Endothelial cell of hepatic sinusoid (primary cell): ENCODE results near the gene ARL6IP6.

Experiments used
- in situ Hi-C: cut with HindIII; loops from 2 replicates; pipeline ENCODE4 v1.10.0; 2017; ENCODE audit warnings: low sequenced_read_pairs

The ARL6IP6 gene

DNA sequence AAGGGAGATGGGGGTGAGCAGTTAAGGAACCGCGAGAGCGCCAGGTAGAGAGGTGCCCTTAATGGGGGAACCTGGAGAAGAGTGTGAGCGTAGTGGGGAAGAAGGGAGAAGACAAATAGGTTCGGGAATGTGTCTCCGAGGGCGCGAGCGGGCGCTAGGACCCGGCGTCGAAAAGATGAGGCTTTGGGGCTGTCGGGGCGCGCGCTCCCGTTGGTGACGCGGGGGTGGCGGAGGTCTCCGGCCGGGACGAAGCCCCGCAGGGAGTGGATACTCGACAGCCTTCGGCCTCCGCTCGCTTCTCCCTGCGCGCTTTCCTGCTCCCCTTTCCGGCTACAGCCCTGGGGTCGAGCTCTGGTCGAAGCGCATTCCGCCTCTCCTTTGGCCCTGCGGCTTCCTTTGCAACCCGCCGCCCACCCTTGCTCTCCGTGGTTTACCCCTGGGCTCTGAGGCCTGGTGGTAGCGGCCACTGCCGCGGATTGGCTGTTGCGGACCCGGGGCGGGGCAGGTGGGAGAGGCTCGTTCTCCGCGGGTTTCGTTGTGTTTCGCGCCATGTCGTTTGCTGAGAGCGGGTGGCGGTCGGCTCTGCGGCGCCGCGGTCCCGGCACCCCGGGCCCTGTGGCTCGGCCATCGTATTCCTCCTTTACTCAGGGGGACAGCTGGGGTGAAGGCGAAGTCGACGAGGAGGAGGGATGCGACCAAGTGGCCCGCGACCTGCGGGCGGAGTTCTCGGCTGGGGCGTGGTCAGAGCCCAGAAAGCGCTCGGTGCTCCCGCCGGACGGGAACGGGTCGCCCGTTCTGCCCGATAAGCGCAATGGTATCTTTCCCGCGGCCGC is at the start of gene ARL6IP6:
ARL6IP6 (plus strand) TSS at position 545 of the 833 bp plus-strand sequence; CDS start at position 550, 5 bp downstream.
- in situ Hi-C loops = no loop called here

DNA sequence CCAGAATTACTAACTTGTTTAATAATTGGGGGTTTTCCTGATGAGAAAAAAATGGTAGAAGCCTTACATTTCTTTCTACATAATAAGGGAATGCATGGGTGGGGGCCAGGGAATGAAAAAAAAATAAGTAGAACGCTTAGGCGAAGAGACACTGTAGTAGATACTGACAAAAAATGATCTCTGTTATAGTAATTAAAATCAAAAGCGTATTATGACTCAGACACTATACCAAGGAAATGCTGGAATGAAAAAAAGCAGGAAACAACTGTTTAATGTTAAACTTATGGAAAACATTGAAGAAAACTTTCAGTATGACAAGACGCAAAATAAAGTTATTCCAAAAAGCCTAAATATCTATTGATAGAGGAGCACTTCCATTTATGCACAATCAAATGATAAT is 44.1 kb upstream of the ARL6IP6 start:
- in situ Hi-C loops = no loop called here

DNA sequence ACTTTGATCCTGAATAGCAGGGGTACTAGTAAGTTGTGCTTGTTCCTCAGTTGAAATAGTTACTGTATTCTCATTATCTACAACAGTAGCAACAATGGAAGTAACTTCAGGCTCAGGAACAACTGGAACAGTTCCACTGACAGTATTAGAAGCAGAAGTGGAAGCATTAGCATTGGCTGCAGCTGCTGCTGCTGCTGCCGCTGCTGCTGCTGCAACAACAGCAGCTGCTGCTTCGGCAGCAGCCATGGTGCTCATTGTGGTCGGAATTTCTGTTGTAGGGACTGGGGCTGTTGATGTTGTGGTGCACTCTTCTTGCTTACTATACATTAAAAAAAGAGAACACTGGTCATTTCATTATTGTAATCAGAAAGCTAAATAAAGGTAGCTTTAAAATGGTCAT is 42.0 kb upstream of the ARL6IP6 start:
- in situ Hi-C loops = no loop called here

DNA sequence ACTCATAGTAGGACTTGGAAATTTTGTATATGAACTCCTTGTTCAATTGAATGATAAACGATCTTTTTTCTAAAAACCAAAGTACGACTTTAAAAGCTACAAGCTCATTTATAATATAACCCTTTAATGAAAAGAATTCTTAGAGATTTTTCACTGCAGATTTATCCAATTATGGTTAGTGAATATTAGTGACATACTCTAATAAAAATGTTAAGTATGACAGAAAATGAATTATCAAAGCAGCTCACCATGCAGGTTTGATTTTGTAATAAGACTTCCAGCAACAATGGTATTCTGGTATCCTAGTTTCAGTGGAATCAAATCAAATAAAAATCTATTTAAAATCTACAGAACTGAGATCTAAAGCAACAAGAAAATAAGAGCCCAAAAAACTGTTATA is 39.6 kb upstream of the ARL6IP6 start:
- in situ Hi-C loops = no loop called here

DNA sequence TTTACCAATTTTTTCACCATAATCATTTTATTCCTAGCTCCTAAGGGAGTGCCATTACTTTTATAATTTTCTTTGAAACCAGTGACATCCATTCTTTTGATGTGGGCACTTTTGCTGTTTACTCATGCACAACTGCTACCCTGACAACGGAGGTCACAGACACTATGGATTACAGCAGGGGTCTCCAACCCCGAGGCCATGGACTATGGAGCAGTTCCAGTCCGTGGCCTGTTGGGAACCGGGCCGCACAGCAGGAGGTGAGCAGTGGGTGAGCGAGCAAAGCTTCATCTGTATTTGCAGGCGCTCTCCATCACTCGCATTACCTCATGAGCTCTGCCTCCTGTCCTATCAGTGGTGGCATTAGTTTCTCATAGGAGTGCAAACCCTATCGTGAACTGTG is 35.8 kb upstream of the ARL6IP6 start:
- in situ Hi-C loops = no loop called here

DNA sequence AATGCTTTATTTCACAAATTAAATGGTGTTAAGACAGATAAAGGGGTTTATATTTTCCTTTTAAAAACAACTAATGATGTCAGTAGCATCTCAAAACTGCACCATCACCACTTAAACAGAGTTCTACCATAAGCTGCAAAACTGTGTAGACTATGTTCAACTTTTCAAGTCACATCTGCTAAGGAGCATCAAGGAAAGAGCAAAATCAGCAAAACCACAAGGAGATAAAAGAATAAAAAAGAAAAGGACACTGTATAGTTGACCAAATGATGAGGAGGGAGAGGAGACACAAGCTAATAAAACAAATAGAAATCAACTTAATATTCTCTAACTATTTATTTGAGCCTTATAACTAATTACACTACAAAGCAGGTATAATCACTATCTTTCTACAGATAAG is 35.0 kb upstream of the ARL6IP6 start:
- in situ Hi-C loops = no loop called here

DNA sequence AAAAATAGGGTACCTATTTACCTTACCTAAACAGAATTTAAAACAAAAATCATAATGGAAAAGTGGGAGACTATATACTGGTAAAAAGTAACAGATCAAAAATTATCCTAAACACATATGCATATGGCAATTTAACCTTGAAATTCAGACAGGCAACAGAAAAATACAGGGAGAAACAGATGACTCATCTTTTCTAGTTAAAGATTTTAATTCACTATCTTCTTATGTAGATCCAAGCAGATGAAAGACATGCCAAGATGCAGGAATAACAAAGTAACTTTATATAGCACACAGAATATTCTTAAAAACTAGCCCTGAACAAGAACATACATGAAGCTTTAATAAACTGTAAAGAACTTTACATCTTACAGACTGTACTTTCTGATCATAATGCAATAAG is 32.1 kb upstream of the ARL6IP6 start:
- in situ Hi-C loops = no loop called here

DNA sequence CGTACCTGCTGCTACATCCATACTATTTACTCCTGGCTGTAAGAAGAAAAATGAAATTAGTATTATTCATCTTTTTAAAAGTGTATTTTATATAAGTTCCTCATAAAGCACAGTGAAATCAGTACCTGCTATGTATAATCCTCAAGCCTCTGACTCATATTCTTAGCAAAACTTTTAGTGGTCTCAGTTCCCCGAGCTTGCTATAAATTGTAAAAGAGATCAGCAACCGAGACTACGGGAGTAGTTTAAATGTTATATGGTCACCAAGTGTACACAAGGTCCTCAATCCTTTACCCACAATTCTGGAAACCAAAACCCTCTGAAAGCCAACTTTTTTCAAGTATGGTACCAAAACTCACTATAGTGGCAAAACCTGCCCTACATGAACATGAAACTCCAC is 25.4 kb upstream of the ARL6IP6 start:
- in situ Hi-C loops = no loop called here

DNA sequence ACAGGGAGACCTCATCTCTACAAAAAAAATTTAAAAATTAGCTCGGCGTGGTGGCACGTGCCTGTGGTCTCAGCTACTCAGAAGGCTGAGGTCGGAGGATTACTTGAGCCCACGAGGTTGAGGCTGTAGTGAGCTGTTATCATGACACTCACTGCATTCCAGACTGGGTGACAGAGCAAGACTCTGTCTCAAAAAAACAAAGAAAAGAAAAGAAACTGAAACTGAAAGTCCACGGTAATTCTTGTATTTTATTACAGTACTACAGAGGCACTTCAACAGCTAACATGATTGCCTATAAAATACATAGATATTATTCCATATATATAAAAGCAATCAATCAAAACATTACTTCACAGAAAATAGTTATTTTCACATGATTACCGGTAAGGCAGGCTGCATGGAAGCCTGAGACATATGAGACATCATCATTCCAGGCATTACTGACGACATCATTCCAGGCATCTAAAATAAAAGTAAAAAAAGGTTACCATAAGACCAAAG is 24.2 kb upstream of the ARL6IP6 start:
- in situ Hi-C loops = no loop called here

DNA sequence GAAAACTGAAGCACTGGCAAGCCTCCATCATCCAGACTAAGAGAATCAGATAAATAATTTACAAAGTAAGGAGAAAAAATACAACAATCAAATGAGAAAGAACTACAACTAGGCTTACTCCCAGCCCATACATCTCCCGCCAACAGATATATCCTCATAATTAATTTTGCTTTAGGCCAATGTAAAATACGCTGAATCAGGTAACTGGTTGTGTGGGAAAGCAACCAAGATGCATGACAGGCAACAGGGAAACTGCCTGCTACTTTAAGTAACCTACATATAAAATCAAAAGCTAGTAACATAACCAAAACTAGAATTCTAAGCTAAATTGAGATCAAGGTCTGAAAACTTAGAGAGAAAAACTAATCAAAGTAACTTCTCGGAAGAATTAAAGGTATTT is 22.7 kb upstream of the ARL6IP6 start:
- in situ Hi-C loops = no loop called here

DNA sequence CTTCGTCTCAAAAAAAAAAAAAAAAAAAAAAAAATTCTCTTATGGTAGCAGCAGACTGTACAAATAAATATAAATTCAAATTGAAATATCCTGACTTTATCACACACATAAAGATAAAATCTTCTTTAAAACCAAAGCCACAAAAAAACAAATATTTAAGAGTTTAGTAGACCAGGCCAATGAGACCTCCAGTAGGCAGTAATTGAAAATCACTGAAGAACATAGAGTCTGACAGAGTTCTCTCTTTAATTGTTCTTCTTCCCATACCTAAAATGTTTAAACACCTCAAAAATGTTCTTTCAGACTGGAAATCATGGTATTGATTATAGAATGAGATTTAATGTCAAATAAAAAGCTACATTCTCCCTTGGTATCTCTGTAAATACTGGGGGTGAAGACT is 21.9 kb upstream of the ARL6IP6 start:
- in situ Hi-C loops = no loop called here

DNA sequence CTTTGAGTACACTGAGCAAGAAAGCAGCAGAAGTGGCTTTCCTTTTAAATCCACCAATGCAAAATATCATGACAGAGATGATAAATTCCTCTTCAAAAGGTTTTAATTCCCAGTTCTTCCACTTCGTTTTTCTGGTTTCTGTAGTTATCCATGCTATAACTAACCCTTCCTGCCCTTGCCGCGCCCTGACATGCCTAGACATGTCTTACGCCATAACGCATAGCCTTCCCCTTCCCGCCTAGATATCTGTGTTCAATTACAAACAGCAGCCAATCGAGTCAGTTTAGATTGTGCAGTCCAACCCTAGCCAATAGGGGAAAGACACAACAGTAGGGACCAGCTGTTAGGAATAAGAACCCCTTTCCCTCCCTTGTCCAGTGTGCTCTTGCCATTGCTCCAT is 17.2 kb upstream of the ARL6IP6 start:
- in situ Hi-C loops = no loop called here

DNA sequence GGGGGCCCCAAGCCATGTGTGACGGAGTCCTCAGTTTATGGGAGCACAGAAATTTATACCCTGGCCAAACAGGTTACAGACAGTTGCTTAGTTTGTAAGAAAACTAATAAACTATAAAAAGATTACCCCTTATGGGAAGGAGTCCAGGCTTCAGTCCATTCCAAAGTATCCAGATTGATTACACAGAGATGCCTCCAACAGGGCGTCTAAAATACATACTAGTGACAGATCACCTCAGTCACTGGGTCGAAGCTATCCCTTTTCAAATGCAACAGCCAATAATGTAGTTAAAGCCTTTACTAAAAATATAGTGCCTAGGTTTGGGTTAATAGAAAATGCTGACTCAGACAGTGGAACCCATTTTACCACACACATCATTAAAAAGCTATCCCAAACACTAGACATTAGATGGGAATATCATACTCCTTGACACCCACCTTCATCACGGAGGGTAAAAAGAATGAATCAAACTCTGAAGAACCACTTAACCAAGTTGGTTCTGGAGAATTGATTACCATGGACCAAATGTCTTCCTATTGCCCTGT is 11.9 kb upstream of the ARL6IP6 start:
- in situ Hi-C loops = no loop called here

DNA sequence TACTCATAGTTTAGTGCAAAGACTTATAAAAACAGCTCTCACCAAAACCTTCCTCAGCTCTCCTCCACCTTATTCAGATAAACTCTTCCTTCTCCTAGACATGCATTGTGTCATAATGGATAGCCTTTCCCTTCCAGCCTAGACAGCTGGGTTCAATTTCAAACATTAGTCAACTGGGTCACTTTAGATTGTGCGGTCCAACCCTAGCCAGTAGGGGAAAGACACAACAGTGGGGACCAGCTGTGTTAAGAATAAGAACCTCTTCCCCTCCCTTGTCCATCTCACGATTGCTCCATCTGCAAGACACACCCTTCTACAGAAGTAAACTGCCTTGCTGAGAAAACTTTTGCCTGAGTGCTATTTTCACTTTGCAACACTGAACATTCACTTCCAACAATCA is 9.7 kb upstream of the ARL6IP6 start:
- in situ Hi-C loops = no loop called here

DNA sequence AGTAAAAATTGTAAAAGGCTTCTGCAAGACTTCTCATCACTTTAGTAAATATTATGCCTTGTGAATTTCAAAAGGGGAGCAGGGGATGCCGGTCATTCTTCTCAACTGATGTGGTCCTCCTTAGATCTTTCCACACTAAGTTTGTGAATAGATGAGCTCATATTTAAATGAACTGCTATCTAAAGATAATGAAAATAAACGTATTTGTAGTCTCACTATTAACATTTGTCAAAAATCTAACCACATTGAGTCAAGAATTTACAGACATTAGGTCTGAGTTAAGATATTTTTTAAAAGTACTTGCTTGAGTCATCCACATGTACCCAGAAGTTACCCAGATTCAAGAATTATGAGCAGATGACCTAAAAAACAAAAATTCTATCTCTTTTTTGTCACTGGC is 7.7 kb upstream of the ARL6IP6 start:
- in situ Hi-C loops = no loop called here

DNA sequence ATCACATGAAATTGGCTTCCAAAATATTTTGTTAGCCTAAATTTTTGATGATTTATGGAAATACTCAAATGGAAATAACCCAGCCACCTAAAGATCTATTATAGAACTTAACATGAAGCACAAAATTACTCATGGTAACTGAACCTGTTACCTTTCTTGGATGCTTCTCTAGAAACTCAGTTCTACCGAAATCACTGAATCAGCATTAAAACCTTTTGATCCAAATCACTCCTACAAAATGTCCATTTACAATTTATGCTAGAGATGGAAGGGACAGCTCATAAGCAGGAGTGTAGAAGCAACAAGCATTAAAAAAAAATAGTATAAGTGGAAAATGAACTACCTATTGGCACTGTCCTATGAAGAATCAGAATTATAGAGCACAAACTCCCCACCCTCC is 3.3 kb upstream of the ARL6IP6 start:
- in situ Hi-C loops = no loop called here

DNA sequence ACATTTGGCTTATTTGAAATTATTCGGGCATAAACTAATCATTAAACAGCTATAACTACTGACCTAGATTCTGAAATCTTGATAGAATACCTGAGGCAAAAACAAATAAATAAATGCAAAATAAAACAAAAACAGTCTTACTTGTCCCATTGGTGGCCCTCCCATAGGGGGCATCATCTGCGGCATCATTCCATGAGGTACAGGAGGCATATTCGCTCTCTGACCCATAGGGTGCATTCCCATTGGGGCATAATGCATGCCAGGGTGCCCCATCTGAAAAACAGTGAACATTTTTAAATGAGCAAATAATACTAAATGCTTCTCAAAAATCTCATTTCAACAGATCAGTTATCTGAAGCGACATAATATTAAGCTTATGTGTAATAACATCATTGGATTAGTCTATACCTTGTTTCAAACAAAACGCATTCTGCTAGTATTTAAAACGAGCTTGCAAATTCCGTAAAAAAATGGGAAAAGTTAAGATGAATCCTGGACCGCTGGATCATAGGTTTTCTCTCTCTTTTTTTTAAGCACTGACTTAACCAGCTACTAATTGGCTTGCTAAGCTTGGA is 2.5 kb upstream of the ARL6IP6 start:
- in situ Hi-C loops = no loop called here

DNA sequence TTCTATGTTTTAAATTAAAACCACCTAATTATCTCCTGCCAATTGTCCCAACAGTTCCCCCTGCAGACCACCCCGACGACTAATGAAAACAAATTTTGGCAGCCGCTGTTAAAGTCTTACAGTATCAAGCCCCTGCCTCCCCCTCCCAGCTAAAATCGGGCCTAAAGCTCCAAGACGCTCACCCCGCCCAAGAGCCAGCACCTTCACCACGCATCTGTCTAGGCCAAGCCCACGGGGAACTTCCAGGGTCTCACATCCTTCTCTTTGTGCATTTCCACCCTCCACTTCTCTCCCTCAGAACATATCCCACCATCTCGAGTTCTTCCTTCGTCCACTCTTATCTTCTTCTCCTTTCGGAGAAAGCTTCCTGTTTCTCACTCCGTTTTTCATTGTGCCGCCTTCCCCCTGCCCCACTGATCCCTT is 1.6 kb upstream of the ARL6IP6 start:
- in situ Hi-C loops = no loop called here

DNA sequence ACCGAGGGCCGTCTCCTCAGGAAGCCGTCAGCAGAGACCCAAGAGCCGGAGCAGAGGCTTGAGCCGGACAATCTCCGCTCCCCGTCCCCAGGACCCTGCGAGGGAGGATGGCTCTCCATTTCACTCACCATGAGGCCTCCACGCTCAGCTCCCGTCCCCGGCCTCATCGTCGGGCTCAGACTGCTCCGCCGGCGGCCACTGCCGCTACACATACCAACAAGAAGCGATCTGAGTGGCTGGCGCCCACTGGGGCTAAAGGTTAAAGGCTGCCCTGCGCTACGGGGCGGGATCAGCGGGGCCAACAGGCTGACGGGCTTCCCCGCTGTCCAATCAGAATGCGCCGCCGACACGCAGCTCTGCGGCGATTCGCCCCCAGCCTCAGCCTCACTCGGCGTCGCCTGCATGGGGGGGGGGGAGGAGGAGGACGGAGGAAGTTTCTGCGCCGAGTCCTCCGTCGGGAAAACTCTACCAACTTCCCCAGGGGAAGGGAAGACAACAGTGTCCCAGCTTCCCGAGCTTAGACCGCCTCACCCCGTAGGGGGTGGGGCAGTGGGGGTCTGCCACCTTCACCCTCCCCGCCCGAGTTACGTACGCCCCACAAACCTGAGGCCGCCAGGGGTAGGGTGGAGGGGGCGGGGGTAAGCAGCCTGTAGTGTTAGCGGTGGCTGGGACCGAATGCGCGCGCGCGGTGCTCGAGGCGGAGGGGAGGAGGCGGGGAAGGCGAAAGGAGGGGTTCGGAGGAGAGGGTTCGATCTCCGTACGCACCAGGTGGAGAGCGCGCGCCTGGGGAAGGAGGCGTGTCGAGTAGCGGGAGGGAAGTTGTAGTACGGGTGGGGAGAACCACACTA is 968 bp upstream of the ARL6IP6 start, which contains the start of gene PRPF40A:
PRPF40A (minus strand) TSS at position 234 of the 848 bp plus-strand sequence; CDS start at position 212, 22 bp downstream.
- in situ Hi-C loops = no loop called here

DNA sequence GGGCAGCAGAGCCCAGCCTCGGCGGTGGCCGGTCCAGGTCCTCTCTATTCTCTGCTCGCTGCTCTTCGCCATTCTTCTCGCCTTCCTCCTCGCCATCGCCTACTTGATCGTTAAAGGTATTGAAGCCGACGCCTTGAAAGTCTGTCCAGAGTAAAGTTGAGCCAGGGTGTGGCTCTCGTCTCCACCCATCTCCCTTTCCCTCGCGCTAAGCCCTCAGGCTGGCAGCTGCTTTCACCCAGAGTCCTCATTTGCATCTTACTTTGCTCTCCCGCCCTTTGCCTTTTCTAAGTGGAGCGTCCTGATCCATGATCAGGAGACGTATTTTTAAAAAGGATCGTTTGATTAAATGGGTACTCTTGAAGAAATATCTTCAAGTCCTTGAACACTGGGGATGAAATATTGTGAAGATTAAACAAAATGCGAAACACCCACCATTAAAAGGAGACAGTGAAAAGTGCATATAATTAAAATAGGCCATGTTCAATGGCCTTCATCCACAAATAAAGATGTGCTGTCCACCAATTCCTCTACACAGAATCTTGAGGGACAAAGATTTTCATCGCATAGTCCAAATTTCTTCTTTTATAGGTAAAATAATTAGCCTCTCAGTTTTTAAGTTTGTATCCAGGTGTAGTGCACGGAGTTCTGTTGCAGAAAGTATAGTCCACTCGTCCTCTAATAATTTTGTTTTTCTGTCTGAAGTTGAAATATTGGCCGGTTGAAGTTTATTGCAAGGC is 657 bp downstream of the ARL6IP6 start:
- in situ Hi-C loops = no loop called here
